Activated T-cell treated with anti-CD3 and anti-CD28 coated beads for 1 hour (primary cell): ENCODE data around the gene ZNF423.

ENCODE experiments used
- DNase-seq: peaks from one replicate; pipeline ENCODE4 v3.0.0-alpha.2; 2020; ENCODE audit warnings: low read depth

Gene ZNF423

DNA sequence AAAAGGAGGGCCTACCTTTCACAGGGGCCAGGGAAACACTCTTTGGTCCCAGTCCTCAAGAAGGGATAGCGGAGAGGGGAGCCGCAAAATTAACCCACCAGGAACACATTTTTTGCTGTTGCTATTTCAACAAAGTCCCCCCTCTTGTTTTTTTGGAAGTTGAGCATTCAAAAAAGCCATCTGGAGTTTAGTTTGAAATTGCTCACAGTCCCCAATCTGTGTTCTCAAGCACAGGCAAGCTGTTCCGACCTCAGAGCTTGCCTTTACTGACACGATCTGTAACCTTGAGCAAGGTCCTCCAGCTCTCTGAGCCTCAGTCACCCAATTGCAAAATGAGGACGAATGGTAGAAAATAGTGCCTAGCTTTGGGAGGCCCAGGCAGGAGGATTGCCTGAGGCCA is 131.1 kb downstream of the ZNF423 start:
- no peak for DNase-seq

DNA sequence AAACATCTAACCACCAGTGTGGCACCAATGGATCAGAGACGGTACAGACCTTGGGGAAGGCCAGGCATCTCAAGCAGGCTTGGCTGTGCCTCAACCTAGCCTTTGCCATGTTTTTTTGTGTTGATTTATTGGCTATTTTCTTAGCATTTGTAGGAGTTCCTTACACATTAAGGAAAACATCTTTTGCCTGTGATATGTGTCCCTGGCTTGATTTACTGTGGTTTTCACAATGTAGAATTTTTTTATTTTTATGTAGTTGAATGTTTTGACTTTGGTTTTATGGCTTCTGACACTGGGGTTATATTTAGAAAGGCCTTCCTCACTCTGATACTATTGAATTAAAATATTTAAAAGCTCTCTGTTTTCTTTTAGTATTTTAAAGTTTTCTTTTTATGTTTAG is 132.6 kb downstream of the ZNF423 start:
- no peak for DNase-seq

DNA sequence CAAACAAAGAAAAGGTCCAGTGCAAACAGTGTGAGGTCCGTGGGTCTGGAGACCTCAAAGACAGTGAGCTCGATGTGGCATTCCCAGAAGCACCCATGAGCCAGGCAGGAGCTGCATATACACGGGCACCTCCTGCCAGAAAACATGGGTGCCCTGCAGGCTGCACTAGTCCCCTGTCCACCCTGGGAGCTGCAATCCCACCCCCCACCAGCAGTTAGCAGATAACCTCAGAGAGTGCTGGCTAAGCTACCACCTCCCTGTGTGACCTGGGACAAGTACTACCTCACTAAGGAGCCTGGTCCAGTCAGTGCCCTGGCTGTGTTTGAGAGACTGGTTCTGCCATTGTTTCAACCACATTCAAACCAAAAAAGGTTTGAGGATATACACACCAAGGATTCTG is 135.7 kb downstream of the ZNF423 start:
- no peak for DNase-seq

GRCh38 chr16:49717689-49718088 is 138.2 kb downstream of the ZNF423 start:
- no peak for DNase-seq

GRCh38 chr16:49716339-49716934 is 139.5 kb downstream of the ZNF423 start:
- DNase-seq, result no peak

GRCh38 chr16:49713770-49714169 is 142.1 kb downstream of the ZNF423 start:
- no peak for DNase-seq

DNA sequence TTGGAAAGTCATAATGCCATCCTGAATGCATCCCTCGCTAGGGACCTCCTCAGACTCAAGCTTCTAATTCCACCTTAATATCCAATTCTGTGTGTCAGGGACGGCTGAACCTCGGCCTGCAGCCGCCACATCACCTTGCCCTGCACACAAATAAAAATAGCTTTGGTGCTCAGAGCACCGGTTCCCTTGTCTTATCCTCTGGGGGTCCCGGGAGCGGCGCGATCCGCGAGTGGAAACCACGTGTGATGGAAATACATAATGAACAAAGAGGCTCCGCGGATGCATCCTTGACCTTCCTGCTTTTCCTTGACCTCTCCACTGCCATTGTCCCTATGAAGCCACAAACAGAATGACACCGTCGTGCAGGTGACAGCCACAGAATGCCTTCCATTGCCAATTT is 143.4 kb downstream of the ZNF423 start:
- DNase-seq, result no peak

DNA sequence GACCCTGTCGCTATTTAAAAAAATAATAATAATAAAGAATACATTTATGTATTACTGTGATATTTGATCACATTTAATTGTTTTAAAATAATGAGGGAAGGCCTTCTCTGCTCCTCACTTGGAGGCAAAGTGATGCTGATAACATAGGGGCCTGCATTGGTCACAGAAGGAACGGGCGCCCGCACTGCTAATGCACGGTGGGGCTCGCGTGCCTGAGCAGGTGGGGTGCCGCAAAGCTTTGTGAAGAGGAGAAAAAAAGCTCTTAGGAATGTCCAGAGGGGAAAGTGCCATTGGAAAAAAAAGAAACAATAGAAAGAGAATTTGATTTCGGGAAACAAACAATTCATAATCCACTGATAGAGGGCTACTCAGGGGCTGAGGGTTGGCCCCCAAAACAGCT is 143.8 kb downstream of the ZNF423 start:
- no peak for DNase-seq

GRCh38 chr16:49709057-49709456 is 146.9 kb downstream of the ZNF423 start:
- DNase-seq, result no peak

DNA sequence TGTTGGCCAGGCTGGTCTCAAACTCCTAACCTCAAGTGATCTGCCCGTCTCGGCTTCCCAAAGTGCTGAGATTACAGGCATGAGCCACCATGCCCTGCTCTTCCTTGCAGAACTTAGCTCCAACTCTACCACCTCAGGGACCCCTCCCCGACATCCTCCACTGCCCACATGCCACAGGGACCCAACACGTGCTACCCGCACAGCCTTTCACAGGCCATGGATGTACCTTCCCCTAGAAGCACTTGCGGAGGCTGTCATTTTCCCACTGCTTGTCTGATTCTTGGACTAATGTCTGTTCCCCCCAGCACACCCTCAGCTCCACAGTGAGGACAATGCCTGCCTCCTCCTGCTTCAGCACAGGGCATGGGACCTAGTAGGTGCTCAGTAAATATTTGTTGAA is 147.4 kb downstream of the ZNF423 start:
- no peak for DNase-seq

GRCh38 chr16:49706620-49707355 is 149.1 kb downstream of the ZNF423 start:
- DNase-seq, result no peak

DNA sequence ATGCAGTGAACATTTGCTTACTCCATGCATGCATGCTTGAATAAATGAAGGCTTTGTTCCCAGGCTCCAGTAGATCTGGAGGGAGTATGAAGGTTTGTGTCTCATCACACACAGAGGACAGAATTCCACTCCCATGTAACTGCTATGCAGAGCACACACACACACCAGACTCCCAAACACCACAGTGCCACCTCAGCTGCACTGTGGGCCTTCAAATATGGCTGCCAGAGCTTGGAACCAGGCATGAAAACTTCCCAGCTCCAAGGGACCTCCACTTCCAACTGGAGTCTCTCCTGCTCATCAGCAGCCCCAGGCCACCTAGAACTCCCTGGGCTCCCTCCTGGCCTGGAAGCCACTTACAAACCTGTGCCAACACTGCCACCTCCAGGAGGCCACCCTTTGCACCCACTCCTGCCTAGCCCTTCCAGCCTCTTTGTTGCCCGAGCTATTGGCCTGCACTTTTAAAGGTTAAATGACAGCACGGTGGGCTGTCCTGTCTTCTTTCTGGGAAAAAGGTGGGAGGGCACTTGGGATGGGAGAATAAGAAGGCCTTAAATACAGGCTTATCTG is 151.2 kb downstream of the ZNF423 start:
- no peak for DNase-seq

DNA sequence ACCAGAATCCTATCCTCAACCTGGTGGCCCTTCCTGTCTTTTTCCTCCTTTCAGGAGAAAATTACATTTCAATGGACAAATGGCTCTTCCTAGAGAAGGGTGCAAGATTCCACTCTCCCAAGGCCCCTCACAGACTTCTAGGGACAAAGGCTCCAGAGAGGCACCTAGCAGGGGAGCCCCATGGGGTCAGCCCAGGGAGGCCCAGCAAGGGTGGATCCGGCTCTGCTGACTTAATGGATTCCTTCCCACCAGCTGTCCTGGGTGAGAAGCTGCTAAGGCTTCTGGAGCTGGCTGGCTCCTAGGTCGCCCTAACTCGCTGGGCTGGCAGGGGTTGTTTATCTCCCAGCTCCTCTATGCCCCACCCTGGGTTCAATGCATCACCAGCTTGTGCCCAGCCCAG is 152.4 kb downstream of the ZNF423 start:
- DNase-seq, result no peak

DNA sequence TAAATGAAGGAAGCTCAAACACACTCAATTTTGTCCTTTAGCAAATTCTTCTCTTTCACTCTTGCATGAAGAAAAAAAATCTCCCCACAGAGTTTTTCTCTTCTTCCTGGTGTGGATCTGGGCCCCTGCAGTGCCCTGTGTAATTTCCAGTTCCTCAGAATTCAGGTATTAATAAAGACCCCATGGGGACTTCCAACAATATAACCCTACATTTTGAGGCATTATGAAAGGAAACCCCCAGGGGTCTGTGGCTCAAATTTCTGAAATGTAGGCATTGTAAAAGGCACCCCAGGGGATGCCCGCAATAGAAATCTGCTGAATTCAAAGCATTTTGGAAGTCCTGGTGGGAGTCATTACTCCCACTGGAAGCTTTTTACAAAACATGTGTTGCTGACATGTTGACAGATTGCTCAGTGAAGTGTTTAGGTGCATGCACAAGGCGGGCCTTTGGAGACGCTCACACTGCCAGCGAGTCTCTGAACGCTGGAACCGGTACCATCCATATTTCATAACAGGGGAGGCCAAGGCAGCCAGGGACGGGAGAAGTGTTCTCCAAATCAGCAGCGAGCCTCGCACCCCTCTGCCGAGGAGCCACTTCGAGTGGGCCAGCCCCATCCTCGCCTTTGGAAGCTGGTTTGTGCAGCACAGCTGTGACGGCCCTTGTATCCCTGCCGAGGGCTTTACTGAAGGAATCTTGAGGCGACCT is 154.0 kb downstream of the ZNF423 start:
- no peak for DNase-seq

- no peak for DNase-seq
These were observed 154.7 kb downstream of the ZNF423 start for GRCh38 chr16:49701065-49701685.

GRCh38 chr16:49700251-49701064 is 155.5 kb downstream of the ZNF423 start:
- no peak for DNase-seq

- no peak for DNase-seq
These were observed 156.1 kb downstream of the ZNF423 start for GRCh38 chr16:49699841-49700175.

DNA sequence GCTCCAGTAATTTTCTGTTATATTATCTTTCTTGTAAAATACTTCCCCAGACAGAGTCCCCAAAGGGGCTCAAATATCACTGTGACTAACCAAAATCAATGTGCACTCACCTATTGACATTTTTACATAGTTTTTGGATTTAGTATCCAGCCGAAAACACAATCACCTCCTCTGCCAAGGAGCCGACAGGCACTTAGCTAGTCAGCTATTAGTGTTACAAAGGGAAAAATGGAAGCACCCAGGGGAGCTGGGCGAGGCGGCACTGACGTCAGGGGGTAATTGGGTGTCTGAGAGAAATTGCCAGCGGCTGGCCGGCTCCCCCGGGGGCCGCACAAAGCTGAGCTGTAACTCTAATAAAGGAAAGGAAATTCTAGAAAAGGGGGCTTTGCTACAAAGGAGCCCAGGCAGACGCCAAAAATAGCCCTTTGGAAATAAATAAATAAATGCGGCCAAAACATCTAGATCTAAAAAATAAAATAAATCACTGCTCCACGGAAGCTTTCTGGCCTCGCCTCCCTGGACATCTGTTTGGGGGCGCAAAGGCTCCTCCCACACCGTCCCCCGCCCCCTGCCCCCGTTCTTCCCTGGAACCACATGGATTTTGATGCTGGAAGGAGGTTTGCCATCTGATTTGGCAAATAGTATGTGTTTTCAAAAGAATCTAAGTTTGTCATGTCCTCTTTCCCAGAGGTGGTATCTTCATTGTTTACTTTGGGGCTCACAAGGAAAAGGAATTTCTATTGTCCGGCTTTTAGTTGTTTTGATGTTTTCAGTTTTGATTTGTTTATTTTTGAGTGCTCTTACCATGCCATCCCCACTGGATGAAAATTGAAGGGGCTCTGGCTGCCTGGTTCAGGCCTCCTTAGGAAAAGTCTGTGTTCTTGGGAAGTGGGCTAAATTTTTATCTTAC is 156.7 kb downstream of the ZNF423 start:
- DNase-seq, result no peak

- no peak for DNase-seq
These were observed 157.5 kb downstream of the ZNF423 start for GRCh38 chr16:49698453-49698815.

GRCh38 chr16:49697631-49698452 is 158.1 kb downstream of the ZNF423 start:
- no peak for DNase-seq
